Measurements from ENCODE around the gene AMFR. TPM values are rescaled to one million over a fixed set of nuclear protein-coding genes. Genes with fewer than 3 reads are reported as not detected.

AMFR gene
- total RNA-seq, 4 donors from 2014 or later = 110 to 130 (median 126) TPM

DNA sequence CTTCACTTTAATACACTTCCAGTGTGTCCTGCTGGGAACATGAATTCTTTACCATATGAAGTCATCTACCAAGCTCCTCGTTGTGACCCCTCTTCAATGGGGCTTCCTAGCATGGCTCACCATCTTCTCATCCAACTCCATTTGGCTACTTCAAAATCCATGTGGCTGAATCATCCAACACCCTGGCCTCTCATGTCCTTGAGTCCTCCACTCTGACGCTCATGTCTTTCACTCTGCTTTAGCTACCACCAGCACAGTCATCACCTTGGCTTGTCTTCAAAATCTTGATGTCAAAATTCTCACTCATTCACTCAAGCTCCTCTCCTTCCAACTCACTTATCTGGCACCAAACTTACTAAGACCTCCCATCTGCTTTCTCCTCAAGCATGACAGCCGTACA is 35.8 kb downstream of the AMFR start:
- 96% methylated on average over 3 of the region's 3 CpGs for WGBS
- no peaks in the 10 kb centered on the region for H3K9me3 ChIP-seq
- H3K4me3 ChIP-seq = no peak overlapping the region
- H3K36me3 ChIP-seq = peaks cover 74% of the 10 kb centered on the region
- no peak overlapping the region for H3K27ac ChIP-seq
- DNase-seq (ENCODE audit: low spot score in 2 of 2) = no peak
- H3K27me3 ChIP-seq = no peaks in the 10 kb centered on the region
- no peaks in the 10 kb centered on the region for H3K4me1 ChIP-seq
- TF ChIP-seq, protein P1, sequence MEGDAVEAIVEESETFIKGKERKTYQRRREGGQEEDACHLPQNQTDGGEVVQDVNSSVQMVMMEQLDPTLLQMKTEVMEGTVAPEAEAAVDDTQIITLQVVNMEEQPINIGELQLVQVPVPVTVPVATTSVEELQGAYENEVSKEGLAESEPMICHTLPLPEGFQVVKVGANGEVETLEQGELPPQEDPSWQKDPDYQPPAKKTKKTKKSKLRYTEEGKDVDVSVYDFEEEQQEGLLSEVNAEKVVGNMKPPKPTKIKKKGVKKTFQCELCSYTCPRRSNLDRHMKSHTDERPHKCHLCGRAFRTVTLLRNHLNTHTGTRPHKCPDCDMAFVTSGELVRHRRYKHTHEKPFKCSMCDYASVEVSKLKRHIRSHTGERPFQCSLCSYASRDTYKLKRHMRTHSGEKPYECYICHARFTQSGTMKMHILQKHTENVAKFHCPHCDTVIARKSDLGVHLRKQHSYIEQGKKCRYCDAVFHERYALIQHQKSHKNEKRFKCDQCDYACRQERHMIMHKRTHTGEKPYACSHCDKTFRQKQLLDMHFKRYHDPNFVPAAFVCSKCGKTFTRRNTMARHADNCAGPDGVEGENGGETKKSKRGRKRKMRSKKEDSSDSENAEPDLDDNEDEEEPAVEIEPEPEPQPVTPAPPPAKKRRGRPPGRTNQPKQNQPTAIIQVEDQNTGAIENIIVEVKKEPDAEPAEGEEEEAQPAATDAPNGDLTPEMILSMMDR (IDR thresholded peaks at IDR 0.05) = no peak
- TF ChIP-seq EP300 (IDR thresholded peaks at IDR 0.05) (no peak), POLR2AphosphoS5 (IDR thresholded peaks at IDR 0.05) (no peak), POLR2A (IDR thresholded peaks at IDR 0.05) (no peak)

DNA sequence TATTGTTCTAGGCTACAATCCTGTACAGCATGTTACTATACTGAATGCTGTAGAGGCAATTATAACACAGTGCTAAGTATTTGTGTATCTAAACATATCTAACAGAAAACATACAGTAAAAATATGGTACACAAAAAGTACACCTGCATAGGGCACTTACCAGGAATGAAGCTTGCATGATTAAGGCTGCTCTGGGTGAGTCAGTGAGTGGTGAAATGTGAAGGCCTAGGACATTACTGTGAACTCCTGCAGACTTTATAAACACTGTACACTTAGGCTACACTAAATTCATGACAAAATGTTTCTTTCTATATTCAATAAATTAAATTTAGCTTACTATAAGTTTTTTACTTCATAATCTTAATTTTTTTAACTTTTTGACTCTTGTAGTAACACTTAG is 37.1 kb downstream of the AMFR start:
- TF ChIP-seq POLR2AphosphoS5 (IDR thresholded peaks at IDR 0.05) = no peak
- no peak for TF ChIP-seq POLR2A (IDR thresholded peaks at IDR 0.05)
- TF ChIP-seq, protein P1 (IDR thresholded peaks at IDR 0.05) = no peak
- no peak for TF ChIP-seq EP300 (IDR thresholded peaks at IDR 0.05)
- peaks cover 87% of the 10 kb centered on the region for H3K36me3 ChIP-seq

DNA sequence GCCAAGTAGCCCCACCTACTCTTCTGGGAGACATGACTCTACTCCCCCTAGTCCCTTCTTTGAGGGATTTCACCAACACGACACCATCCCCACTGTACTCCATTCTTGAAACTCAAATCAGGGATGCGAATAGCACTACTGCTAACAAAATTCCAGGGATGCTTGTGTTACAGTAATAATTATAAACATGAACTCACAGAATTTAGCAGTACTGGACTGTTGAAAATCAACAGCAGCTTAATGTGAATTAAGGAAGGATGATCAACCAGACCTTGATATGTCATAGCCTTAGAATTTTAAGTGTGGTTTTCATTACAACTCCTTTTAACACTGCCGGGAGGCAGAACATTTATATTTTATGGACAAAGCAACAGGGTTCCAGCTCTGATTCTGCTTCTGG is 37.9 kb downstream of the AMFR start:
- Histone ChIP-seq H3K27me3 (no peaks in the 10 kb centered on the region), H3K4me3 (no peak overlapping the region), H3K9me3 (no peaks in the 10 kb centered on the region), H3K27ac (no peak overlapping the region), H3K4me1 (no peaks in the 10 kb centered on the region), H3K36me3 (peaks cover 90% of the 10 kb centered on the region)
- 76% methylated on average over 3 of the region's 3 CpGs for WGBS
- no peak for DNase-seq (ENCODE audit: low spot score in 2 of 2)
- TF ChIP-seq EP300 (IDR thresholded peaks at IDR 0.05) = no peak
- no peak for TF ChIP-seq POLR2A (IDR thresholded peaks at IDR 0.05)
- TF ChIP-seq POLR2AphosphoS5 (IDR thresholded peaks at IDR 0.05) = no peak
- TF ChIP-seq, protein P1 (IDR thresholded peaks at IDR 0.05) = no peak

More for the DNA sequence above, 37.1 kb downstream of the AMFR start:
- Histone ChIP-seq H3K27ac (no peak overlapping the region), H3K4me1 (no peaks in the 10 kb centered on the region), H3K27me3 (no peaks in the 10 kb centered on the region), H3K9me3 (no peaks in the 10 kb centered on the region), H3K4me3 (no peak overlapping the region)
- DNase-seq (ENCODE audit: low spot score in 2 of 2) = no peak

DNA sequence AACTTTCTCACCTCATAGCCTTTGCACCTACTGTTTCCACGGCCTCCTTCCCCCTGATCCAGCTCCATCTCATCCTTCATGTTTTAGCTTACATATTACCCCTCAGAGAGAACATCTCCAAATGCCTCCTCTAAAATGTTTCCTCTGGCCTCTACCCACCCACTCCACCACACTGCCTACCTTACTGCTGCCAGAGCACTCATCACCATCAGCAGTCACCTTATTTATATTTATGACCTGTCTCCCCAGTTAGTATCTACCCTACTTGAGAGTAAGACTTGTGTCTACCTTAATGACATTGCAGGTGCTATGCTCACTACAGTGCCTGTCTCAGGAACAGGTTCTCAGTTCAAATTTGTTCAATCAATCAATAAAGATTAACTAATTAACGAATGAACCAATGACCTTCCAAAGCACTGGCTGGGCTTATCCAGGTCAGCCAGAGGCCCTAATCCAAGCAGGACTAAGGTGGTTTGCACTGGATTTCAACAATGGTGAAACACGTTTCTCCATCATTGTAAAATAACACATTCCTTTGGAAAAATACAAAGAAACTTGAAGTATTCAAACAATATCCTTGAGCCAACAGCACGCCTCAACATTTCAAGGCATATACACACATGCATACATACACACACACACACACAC is 41.1 kb downstream of the AMFR start:
- peaks cover 94% of the 10 kb centered on the region for H3K36me3 ChIP-seq

DNA sequence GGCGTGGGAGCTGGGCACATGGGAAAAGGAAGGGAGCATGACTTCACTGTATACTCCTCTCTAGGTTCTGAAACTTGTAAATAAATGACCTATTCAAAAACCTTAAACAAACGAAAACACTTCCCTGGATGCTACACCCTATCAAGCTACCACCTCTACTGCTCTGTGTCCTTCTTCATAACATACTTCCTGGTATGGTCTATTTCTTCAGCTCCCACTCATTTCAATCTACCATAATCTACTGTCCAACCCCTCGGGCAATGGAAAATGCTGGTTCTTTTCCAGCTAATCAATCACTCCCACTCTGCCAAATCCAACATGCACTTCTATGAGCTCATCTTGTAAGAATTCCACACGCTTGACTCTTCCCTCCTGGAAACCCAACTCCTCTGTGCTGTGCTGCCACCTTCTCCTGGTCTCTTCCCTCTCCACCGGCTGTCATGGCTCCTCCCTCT is 42.4 kb downstream of the AMFR start:
- Histone ChIP-seq H3K4me1 (no peaks in the 10 kb centered on the region), H3K36me3 (peaks cover 88% of the 10 kb centered on the region), H3K4me3 (no peak overlapping the region), H3K27me3 (no peaks in the 10 kb centered on the region), H3K27ac (no peak overlapping the region), H3K9me3 (peaks cover 12% of the 10 kb centered on the region)
- 50% methylated on average over 5 of the region's 5 CpGs for WGBS
- no peak for TF ChIP-seq POLR2AphosphoS5 (IDR thresholded peaks at IDR 0.05)
- TF ChIP-seq, protein P1 (IDR thresholded peaks at IDR 0.05) = no peak
- TF ChIP-seq EP300 (IDR thresholded peaks at IDR 0.05) = no peak
- TF ChIP-seq POLR2A (IDR thresholded peaks at IDR 0.05) = no peak
- no peak for DNase-seq (ENCODE audit: low spot score in 2 of 2)

More for the DNA sequence above, 41.1 kb downstream of the AMFR start:
- Histone ChIP-seq H3K9me3 (peaks cover 12% of the 10 kb centered on the region), H3K27me3 (no peaks in the 10 kb centered on the region), H3K4me3 (no peak overlapping the region), H3K27ac (no peak overlapping the region), H3K4me1 (no peaks in the 10 kb centered on the region)
- 92% methylated on average over 4 of the region's 4 CpGs for WGBS
- DNase-seq (ENCODE audit: low spot score in 2 of 2) = no peak
- TF ChIP-seq, protein P1 (IDR thresholded peaks at IDR 0.05) = no peak
- TF ChIP-seq EP300 (IDR thresholded peaks at IDR 0.05) = no peak
- no peak for TF ChIP-seq POLR2A (IDR thresholded peaks at IDR 0.05)
- TF ChIP-seq POLR2AphosphoS5 (IDR thresholded peaks at IDR 0.05) = no peak

Data from suprapubic skin (tissue), 4 donors.